ENCODE data around the gene THADA.
A peak's percentile ranks its signal among the peaks of the same experiment; 100 is the strongest.

THADA gene

GRCh38 chr2:43412114-43412753, 183.6 kb downstream of the THADA start:
- no peak overlapping the region for H3K4me3 ChIP-seq (replicated peaks; ENCODE audit: insufficient read depth, low read length)
- H3K27me3 ChIP-seq (ENCODE audit: insufficient read depth, poor library complexity, severe bottlenecking), result no peaks in the 10 kb centered on the region
- no peak overlapping the region for H3K27ac ChIP-seq (replicated peaks)
- TF ChIP-seq POLR2AphosphoS5 (IDR thresholded peaks at IDR 0.05; ENCODE audit: low read depth) (no peak), SPI1 (IDR thresholded peaks at IDR 0.05; ENCODE audit: borderline replicate concordance, low read depth) (no peak), GABPA (IDR thresholded peaks at IDR 0.05; ENCODE audit: low read depth) (no peak), REST (IDR thresholded peaks at IDR 0.05; ENCODE audit: insufficient replicate concordance, low read depth) (no peak), CTCF (IDR thresholded peaks at IDR 0.05; ENCODE audit: insufficient read depth, low read length) (no peak)
- no peak for DNase-seq (ENCODE audit: low read depth in 1 of 2, low spot score in 1 of 2)

GRCh38 chr2:43410055-43410604, 185.7 kb downstream of the THADA start:
- H3K4me3 ChIP-seq (replicated peaks; ENCODE audit: insufficient read depth, low read length), result no peak overlapping the region
- DNase-seq (ENCODE audit: low read depth in 1 of 2, low spot score in 1 of 2), result no peak
- H3K27me3 ChIP-seq (ENCODE audit: insufficient read depth, poor library complexity, severe bottlenecking), result no peaks in the 10 kb centered on the region
- no peak for TF ChIP-seq GABPA (IDR thresholded peaks at IDR 0.05; ENCODE audit: low read depth)
- TF ChIP-seq POLR2AphosphoS5 (IDR thresholded peaks at IDR 0.05; ENCODE audit: low read depth), result no peak
- no peak for TF ChIP-seq SPI1 (IDR thresholded peaks at IDR 0.05; ENCODE audit: borderline replicate concordance, low read depth)
- no peak for TF ChIP-seq REST (IDR thresholded peaks at IDR 0.05; ENCODE audit: insufficient replicate concordance, low read depth)
- TF ChIP-seq CTCF (IDR thresholded peaks at IDR 0.05; ENCODE audit: insufficient read depth, low read length), result no peak
- H3K27ac ChIP-seq (replicated peaks), result no peak overlapping the region

- DNase-seq (ENCODE audit: low read depth in 1 of 2, low spot score in 1 of 2), result peak; percentile 68 to 86
- TF ChIP-seq SPI1 (IDR thresholded peaks at IDR 0.05; ENCODE audit: borderline replicate concordance, low read depth) (peak; percentile 47; the same call in 1 of the 2 replicates), POLR2AphosphoS5 (IDR thresholded peaks at IDR 0.05; ENCODE audit: low read depth) (no peak), REST (IDR thresholded peaks at IDR 0.05; ENCODE audit: insufficient replicate concordance, low read depth) (no peak)
- no peak overlapping the region for H3K4me3 ChIP-seq (replicated peaks; ENCODE audit: insufficient read depth, low read length)
- H3K27ac ChIP-seq (replicated peaks), result peak overlapping the region; percentile 67
- no peaks in the 10 kb centered on the region for H3K27me3 ChIP-seq (ENCODE audit: insufficient read depth, poor library complexity, severe bottlenecking)
Measured at GRCh38 chr2:43408407-43409160, 187.3 kb downstream of the THADA start.

Data from HL-60 (cell line).